GM12892 (cell line): Measurements from ENCODE around the gene HNRNPK.

Experiments
- POLR2A ChIP-seq: IDR thresholded peaks from 2 replicates; pipeline ENCODE4 v1.6.1; 2011; ENCODE audit warnings: low read depth, low read length, control low read depth
- POLR2AphosphoS5 ChIP-seq: IDR thresholded peaks from 2 replicates; pipeline ENCODE4 v1.6.1; 2011; ENCODE audit warnings: low read depth, low read length, control low read depth
- TAF1 ChIP-seq: IDR thresholded peaks from 2 replicates; pipeline ENCODE4 v1.6.1; 2011; ENCODE audit warnings: low read depth, mild to moderate bottlenecking, control low read depth, low read length, borderline replicate concordance

DNA sequence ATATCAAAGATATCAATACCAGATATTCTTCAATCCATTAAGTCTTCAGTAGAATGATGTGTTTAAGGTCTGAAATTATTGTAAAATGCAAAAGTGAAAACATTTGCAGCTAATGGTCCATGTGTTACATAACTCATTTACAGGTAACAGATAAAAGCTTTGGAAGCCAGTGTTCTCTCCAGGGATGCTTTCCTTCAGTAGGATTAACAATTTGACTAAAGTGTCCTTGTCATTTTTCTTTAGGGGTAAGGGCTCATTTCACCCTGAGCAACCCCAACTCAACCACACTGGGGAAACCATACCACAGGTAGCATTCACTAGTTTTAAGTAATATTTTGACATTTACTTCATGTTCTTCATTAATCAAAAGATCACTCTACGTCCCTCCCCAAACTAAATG lies 12.9 kb downstream of the HNRNPK start:
- TF ChIP-seq POLR2A (peak; percentile 56), POLR2AphosphoS5 (peak; percentile 47), TAF1 (no peak)
